ENCODE results near the gene HES3.
"Not testable (repeated sequence)": the region's sequence is repeated elsewhere in the genome, so short reads cannot be mapped to it uniquely, and the experiment has no call there.

The HES3 gene

DNA sequence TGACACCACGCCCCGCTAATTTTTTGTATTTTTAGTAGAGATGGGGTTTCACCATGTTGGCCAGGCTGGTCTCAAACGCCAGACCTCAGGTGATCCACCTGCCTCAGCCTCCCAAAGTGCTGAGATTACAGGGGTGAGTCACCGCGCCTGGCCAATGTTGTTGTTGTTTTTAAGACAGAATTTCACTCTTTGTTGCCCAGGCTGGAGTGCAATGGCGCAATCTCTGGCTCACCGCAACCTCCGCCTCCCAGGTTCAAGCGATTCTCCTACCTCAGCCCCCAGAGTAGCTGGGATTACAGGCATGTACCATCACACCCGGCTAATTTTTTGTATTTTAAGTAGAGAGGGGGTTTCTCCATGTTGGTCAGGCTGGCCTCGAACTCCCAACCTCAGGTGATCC, 24.3 kb upstream of the HES3 start:
- not testable (repeated sequence) for DNase-seq

DNA sequence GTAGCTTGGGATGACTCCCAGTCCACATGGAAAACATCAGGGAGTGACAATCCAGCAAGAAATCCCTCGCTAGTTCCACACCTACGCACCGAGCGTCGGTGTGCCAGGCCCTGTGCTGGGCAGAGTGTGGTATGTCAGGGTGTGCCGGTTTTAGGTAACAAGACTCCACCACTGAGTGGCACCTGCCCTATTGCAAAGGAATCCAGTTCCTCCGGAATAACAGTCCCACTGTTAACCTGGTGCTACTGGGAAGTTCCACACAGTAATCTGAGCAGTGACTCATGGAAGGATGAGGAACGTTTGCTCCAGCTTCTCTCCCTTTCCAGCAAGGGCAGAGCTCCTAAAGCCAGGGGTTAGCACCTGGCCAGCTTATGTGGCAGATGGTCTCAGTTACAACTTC, 23.7 kb upstream of the HES3 start:
- no peak for DNase-seq

DNA sequence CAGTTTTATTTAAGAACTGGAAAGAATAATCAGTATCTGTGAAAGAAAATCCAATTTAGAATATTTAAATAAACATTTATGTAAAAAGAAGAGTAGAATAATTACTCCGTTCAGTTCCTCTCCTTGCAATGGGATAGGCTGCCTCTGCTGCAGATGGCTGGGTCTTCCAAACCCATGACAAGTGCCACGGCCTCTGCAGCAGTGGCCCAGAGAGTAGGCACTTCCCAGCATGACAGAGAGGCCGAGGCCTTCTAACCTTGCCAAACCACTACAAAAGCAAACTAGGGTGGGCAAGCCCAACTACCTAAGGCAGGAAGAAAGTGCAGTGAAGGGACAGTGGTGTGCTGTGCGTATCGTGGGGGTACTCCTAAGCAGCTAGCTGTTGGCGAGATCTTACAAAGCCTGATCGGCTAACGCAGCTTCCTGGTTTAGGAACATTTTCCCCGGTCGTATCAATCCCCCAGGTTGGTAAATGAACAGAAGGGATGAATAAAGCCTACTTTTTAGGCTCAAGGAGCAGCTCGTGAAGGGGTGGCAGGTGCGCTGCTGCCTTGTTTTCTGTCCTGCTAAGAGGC, 22.7 kb upstream of the HES3 start:
- DNase-seq: peak in 1 of 3 experiments; percentile 49

DNA sequence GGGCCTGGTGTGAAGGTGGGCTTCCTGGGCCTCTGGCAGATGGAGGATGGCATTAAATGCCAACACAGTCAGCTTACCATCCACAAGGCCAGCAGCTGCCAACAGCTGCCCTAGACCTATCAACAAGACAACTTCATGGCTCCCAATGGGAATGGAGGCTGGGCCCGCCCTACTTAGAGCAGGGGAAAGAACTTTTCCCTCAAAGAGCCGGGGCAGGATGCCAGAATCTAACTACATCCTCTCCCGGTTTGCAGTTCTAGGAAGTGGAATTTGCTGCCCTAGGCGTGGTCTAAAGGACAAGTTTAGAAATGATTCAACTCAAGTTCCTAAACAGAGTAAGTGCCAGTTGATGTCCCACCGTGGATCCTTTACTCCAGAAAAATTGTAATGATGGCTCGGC, 21.3 kb upstream of the HES3 start:
- DNase-seq: no peak

DNA sequence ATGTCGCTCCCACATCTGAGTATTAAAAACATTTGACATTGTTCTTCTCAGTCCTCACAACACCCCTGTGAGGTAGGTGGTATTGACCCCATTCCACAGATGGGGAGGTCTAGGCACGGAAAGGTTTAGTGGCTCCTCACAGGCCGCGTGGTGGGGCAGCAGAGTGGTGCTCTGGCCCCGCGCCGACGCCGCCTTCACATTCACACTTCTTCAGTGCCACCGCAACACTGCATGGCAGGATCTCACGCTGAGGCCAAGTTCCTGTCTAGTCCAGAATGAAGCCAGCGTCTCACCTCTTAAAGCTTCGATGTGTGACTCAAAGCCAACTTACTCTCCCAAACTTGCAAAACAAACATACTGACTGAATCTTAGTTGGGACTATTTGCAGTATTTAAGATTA, 20.4 kb upstream of the HES3 start:
- no peak for DNase-seq

DNA sequence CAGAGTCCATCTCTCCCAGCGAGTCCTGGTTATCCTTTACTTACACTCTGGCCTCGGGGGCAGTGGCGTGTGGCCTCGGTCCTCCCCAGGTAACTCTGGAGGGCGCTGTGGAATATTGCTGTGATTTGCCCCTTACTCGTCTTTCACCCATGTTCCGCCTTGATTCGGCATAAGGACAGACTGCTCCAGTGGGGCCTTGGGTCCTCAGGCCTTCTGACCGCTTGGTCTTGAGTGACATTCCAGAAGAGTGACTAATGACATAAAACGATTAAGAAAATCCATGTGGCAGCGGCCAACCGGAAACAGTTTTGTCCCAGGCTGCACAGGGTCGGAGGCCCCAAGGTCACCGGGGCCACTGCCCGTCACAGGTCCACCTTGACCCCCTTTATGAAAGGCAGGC, 19.3 kb upstream of the HES3 start:
- no peak for DNase-seq

DNA sequence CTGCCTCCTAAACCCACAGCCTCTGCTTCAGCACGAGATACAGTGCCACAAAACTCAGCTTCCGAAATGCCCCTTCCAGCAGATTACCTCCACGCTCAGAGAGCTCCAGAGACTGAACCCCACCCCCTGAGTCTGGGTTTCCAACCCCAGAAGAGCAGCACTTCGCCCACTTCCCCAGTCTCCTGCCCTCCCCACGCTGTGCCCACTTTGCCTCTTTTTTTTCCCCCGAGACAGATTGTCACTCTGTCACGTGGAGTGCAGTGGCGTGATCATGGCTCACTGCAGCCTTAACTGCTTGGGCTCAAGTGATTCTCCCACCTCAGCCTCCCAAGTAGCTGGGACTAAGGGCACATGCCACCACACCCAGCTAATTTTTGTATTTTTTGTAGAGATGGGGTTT, 18.3 kb upstream of the HES3 start:
- no peak for DNase-seq

DNA sequence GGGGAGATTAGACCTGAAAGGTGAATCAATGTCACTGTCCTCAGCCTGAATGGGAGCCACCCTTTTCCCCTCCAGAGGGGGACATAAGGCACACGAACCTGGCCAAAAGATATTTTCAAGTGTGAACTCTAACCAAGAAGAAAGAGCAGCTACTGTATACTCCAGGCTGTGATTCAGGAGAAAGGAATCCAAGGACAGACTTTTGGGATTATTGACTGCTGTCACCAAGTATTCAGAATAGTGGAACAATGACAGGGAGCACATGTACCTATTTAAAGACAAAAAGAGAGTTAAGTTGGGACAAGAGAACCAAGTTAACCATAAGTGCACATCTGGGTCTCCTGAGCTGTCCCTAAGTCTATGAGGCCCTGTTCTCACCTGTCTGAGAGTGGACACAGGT, 10.6 kb upstream of the HES3 start:
- DNase-seq: no peak

DNA sequence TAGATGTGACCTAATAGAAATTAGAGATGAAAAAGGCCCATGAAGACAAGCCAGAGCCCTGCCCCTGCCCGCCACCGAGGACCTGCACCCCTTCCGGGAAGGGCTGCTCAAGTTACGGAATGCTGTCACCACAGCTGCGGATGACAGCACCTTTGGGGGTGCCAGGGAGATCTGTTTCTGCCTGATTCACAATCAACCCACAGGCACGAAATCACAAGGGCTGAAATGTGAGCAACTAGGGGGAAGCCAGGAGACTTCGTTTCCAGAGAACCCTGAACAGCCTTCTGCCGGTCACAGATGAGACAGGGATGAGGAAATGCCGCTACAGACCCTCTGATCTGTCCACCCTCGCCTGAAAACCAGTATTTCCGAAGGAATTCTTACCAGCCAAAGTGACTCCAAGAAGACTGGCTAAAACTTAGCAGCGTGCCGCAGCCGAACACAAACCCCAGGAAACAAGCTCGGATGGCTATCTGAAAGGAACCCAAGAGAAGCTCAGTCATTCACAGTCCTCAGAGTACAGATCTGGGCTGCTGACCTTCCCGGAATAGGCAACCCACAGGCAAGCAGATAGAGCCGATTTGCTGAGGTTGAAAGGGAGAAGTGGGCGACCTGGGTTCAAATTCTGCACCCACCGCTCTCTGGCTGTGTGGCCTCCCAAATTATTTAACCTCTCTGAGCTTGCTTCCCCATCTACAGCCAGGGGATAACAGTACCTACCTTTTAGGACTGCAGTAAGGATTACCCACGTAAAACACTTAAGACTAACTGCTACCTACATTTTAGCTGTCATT, 9.3 kb upstream of the HES3 start:
- no peak for DNase-seq

DNA sequence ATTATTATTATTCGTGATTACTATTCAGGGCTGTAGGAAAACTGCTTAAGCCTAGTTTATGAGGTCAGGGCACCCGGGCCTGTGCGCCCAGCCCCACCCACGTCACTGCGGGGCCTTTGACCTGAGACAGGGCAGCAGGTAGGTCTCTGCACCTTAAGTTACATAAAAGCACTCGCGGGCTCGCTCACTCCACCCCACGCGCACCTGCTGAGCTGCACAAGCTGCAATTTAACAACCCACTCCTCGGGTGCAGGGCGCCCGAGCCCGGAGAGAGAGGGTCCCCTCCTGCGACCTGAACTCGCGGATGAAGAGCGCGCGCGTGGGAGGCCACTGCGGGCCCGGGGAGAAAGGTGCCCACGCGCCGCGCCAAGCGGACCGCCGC, 8.7 kb upstream of the HES3 start:
- DNase-seq: peak in 1 of 3 experiments; percentile 58

DNA sequence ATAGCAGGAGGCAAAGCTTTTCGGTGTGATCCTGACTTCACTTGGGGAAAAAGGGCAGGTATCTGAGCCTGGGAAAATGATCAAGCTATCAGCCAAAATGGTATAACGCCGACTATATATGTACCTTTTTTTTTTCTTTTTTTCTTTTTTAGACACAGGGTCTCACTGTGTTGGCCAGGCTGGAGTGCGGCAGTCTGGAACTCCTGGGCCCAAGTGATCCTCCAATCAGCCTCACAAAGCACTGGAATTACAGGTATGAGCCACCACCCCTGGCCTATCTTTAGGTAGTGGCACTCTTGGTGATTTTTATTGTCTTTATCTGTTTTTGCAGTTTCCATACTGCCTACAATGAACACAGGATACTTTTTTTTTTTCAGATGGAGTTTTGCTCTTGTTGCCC, 6.9 kb upstream of the HES3 start:
- no peak for DNase-seq

DNA sequence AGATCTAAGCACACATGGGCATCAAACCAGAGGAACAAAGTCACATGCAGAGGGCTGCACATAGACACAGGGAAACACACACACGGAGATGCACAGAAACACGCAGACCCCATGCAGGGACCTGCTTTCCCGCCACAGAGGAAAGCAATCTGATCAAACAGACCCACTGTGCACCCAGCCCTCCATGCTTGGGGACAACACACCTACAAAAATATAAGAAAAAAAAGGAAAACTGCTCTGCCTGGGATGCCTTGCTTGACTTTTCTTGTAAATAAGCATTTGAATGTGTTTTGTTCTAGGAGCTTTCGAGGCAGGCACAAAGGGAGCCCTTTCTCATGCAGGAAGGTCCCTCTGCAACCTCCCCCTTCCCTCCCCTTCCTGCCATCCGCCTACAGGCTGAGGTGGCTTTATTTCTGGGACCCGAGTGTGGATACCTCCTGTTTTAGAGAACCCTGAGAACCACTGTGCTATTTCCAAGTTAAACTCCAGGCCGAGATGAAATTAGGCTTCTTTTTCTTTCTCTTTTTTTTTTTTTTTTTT, 4.7 kb upstream of the HES3 start:
- no peak for DNase-seq

DNA sequence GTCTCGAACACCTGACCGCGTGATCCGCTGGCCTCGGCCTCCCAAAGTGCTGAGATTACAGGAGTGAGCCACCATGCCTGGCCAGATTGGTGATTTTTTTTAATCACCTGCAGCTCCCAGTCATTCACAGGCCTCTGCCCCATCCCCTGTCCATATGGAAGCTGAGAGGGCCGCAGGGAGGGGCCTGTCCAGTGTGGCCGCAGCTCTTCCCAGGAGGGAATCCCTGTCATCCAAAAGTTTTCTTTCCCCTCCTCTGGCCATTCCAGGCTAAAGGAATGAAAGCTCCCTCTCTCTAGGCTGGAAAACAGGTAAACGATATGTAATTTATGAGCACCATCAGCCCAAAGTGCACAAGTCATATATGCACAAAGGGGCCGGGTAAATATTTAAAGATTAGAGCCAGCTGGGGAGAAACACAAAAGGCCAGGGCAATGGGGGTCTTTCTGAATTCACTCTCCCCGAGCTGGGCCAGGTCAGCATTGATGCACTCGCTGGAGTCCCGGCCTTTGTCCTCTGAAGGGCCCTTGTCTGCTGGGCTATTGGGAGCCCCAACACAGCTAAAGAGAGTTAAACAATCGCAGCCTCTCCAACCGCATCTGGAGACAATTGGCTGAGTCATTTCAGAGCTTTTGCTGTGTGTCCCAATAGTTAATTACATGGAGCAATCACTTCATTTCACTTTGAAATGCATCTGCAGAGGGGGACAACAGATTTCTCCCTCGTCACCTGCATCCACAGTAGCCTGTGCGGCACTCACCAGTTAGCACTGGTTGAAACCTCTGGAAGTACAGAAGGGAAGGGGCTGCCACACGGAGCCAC, 3.8 kb upstream of the HES3 start:
- peak; percentile 60 to 93 (median 79) for DNase-seq

DNA sequence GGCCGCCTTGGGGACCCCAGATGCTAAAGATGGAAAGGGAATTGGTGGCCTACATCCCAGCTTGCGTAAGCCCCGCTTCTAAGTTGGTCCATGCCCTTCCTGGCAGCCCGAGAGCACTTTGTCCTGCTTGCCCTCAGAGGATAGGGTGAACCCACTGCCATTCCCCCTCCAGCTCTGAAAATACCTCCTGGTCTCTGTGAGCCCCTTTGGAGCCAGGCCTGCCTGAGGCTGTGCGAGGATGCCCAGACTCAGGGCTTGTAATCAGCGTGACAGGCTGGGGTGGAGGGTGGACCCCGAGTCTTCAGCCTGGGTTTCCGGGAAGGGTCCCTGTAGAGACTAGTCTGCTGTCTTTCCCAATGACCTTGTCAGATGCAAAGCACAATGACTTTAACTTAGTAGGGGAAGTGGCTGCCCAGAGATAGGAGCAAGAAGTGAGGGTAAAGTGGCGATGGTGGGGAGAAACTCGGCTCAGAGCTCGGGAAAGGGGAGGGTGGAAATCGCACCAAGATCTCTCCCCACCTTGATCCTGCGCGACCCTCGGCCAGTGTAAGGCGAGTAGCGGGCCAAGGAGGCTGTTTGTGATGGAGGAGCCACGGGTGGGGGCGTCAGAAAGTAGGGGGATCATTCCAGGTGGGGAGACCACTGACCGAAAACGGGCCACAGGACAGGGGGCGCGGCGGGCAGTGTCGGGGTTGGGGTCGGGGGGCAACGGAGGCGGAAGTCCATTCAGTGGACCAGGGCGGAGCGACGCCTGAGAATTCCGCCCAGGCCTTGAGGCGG, 2.7 kb upstream of the HES3 start:
- DNase-seq: no peak

DNA sequence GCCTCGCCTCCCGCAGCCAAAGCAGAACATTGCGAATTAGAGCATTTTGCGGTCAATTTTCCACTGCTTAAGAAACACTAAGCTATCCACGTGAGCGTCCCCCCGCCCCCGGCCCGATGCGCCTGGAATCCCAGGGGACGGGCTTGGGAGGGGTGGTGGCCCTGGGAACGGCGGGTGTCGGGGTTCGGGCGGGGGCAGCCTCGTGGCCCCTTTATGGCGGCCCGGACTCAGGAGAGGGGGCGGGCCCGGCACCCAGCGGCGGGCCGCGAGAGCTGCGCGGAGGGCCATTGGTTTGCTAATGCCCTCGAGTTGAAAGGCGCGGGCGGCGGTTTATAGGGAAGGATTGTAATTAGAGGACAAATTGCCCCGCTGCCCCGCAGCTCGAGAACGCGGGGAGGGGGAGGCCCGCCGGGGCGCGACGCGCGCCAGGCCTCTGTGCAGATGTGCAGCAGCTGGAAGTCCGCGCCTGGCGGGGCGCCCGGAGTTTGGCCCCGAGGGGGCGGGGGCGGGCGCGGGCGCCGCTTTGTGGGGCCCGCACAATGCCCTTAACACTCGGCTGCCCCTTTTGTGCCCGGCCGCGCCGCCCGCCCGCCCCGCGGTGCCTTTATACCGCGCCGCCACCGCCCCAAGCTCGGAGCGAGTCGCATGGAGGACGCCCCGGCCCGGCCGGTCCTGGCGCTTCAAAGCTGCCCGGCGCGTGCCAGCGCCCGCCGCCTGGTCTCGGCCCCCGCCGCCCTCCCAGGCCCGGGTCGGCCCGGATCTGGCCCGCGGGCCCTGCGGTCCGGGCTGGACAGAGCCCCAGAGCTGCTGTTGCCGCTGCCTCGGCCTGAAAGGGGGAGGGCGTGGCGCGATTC, 1.9 kb upstream of the HES3 start:
- DNase-seq: peak in 2 of 3 experiments; percentile 15 to 22

DNA sequence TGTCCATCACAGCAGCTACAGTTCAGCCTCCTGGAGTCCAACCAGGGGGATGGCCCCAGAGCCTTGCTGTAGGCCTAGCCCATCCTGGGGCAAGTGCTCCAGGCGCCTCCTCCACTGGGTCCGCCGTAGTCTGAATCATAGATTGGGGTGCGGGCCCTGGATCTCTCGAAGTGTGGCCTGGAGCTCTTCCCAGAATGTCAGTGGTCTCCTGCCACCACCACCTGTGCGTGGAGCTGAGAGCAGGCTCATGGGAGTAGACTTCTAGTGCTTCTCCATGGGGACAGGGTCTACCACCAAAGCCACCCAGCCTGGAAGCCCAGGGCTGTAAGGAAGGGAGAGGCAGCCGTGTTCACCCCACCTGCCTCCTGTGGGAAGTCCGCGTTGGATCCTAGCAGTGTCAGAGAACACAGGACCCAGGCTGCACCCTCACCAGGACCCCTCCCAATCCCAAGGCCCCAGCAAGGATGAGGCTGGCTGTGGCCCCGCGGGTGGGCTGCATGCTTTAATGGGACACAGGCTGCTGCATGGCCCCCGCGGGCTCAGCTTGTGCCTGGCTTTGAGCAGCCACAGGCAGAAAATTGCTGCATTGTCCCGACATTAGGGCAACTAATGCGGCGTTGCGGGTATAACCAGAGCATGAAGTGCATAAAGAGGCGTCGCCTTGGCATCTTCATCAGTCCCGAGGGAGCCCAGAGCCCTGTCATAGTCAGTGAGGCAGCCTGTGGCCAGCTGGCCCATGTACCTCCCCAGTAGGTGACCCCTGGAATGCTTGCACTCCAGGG, 735 bp upstream of the HES3 start:
- DNase-seq: no peak

DNA sequence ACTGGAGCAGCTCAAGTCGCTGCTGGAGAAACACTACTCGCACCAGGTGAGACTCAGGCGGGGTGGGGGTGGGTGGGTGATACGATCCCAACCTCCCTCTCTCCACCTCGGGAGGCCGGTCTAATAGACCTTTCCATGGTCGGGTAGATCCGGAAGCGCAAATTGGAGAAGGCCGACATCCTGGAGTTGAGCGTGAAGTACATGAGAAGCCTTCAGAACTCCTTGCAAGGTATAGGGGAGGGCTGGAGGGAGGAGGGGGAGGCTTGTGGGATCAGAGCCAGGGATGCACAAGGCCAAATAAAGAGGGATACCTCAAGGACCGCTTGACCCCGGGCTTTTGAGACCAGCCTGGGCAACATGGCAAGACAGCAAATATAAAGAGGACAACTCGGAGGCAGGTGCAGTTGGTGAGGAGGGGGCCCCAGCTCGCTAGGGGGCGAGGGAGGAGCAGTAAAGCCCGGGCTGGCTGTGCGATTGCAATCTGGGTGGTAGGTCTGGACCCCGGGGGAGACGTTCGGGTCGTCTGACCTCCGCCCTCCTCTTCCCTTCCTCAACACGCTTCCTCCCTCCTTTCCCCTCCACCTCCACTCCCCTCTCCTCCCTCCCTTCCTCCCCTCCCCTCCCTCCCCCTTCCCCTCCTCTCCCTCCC, 546 bp downstream of the HES3 start:
- DNase-seq: peak in 1 of 3 experiments; percentile 67

DNA sequence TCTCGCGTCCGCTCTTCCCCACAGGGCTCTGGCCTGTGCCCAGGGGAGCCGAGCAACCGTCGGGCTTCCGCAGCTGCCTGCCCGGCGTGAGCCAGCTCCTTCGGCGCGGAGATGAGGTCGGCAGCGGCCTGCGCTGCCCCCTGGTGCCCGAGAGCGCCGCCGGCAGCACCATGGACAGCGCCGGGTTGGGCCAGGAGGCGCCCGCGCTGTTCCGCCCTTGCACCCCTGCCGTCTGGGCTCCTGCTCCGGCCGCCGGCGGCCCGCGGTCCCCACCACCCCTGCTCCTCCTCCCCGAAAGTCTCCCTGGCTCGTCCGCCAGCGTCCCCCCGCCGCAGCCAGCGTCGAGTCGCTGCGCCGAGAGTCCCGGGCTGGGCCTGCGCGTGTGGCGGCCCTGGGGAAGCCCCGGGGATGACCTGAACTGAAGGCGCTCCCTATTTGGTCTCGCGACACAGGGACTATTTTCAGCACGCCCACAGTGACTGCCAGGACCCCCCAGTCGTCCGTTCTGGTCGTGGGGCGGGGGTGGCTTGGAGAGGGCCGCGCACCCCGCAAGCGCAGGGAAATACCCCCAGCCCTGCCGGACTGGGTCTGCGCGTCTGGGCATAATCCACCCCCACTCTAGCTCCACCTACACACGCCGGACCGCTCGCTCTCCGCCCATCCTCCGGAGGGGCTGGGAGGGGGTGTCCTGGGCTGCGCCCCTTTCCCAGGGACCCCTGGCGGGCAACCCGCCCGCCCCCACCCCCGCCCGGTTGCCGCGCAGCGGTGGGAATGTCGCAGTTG, 1.3 kb downstream of the HES3 start:
- DNase-seq: peak; percentile 77 to 89 (median 87)

DNA sequence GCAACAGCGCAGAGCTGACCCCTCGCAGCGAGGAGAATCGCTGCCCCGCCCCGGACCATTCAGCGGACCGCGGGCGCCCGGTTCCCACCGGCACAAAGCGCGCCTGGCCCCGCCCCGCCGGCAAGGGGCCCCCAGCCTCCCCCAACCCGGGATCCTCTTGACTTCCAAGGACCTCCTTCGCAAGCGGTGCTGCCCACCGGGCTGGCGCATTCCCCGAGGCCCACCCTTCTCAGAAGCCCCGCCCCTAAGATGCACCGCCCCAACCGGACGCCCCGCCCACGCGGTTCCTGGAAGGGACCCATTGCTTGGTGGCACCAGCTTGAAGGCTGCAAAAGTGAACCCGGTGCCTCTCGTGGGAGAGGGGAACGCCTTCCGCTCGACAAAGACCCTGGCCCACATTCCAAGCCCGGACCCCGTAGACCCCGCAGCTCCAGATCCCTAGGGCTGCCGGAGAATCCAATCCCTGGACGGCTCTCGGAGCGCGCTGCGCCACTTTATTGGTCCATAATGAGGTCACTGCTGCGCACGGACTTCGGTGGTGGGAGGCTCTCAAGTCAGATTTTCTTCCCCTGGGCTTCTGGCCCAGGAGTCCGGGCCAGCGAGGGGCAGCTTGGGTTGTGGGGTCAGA, 2.0 kb downstream of the HES3 start:
- peak; percentile 78 to 89 (median 83) for DNase-seq
